GM12891 (cell line): ENCODE results near the gene ATAD2B.

ENCODE experiments used
- PAX5 ChIP-seq: IDR thresholded peaks from 2 replicates; pipeline ENCODE4 v1.6.1; 2011; ENCODE audit warnings: low read length, moderate library complexity, mild to moderate bottlenecking; ENCODE audit not compliant: insufficient read depth, severe bottlenecking
- POLR2A ChIP-seq: IDR thresholded peaks from 2 replicates; pipeline ENCODE4 v1.6.1; 2011; ENCODE audit warnings: low read depth, low read length, control low read depth
- POLR2AphosphoS5 ChIP-seq: IDR thresholded peaks from 2 replicates; pipeline ENCODE4 v1.6.1; 2011; ENCODE audit warnings: low read depth, low read length, control low read depth
- SPI1 ChIP-seq: IDR thresholded peaks from 2 replicates; pipeline ENCODE4 v1.6.1; 2011; ENCODE audit warnings: low read depth, low read length, control low read depth
- TAF1 ChIP-seq: IDR thresholded peaks from 2 replicates; pipeline ENCODE4 v1.6.1; 2011; ENCODE audit warnings: low read depth, low read length, control low read depth

DNA sequence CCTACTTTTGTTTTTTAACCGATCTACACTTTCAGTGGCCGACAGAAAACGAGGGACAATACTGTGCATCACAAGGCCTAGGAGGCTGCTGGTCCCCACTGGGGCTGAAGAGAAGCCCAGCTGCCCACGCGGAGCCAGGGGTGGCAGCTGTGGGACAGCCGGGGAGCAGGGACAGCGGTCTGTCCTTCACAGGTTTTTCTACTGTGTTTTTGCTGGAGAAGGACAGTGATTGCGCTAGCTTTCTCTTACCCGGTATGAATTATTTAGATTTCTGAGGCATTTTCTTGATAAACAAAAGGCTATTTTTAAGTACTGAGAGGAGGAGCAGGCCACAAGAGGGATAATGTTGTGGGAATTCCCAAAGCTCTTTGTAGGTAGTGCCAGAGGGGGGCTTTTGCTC, 219.8 kb downstream of the ATAD2B start:
- no peak for TF ChIP-seq POLR2A
- no peak for TF ChIP-seq POLR2AphosphoS5
- TF ChIP-seq PAX5 = no peak
- no peak for TF ChIP-seq TAF1
- no peak for TF ChIP-seq SPI1
